Measurements from ENCODE around the gene RABGAP1.

DNA sequence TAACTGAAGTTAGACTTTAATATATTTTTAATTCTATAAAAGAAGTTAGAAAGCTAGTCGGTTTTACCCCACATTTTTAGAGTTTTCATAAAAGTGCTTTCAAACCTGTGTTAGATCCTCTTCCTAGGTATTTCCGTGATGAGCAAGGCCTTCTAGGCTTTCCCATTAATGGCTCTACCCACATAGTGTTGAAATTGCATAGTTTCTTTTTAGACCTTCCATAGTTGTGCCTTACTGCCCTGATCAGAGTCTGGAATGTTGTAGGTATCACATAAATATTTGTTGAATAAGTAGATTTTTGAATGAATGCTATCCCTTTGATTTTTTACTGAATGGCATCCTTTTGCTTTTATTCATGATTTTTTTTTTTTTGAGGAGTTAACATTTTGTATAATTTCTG is 47.3 kb downstream of the RABGAP1 start:
- TF ChIP-seq, protein P1, sequence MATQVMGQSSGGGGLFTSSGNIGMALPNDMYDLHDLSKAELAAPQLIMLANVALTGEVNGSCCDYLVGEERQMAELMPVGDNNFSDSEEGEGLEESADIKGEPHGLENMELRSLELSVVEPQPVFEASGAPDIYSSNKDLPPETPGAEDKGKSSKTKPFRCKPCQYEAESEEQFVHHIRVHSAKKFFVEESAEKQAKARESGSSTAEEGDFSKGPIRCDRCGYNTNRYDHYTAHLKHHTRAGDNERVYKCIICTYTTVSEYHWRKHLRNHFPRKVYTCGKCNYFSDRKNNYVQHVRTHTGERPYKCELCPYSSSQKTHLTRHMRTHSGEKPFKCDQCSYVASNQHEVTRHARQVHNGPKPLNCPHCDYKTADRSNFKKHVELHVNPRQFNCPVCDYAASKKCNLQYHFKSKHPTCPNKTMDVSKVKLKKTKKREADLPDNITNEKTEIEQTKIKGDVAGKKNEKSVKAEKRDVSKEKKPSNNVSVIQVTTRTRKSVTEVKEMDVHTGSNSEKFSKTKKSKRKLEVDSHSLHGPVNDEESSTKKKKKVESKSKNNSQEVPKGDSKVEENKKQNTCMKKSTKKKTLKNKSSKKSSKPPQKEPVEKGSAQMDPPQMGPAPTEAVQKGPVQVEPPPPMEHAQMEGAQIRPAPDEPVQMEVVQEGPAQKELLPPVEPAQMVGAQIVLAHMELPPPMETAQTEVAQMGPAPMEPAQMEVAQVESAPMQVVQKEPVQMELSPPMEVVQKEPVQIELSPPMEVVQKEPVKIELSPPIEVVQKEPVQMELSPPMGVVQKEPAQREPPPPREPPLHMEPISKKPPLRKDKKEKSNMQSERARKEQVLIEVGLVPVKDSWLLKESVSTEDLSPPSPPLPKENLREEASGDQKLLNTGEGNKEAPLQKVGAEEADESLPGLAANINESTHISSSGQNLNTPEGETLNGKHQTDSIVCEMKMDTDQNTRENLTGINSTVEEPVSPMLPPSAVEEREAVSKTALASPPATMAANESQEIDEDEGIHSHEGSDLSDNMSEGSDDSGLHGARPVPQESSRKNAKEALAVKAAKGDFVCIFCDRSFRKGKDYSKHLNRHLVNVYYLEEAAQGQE (IDR thresholded peaks at IDR 0.05; ENCODE audit: low read depth, low read length), result no peak
- TF ChIP-seq, protein P2, sequence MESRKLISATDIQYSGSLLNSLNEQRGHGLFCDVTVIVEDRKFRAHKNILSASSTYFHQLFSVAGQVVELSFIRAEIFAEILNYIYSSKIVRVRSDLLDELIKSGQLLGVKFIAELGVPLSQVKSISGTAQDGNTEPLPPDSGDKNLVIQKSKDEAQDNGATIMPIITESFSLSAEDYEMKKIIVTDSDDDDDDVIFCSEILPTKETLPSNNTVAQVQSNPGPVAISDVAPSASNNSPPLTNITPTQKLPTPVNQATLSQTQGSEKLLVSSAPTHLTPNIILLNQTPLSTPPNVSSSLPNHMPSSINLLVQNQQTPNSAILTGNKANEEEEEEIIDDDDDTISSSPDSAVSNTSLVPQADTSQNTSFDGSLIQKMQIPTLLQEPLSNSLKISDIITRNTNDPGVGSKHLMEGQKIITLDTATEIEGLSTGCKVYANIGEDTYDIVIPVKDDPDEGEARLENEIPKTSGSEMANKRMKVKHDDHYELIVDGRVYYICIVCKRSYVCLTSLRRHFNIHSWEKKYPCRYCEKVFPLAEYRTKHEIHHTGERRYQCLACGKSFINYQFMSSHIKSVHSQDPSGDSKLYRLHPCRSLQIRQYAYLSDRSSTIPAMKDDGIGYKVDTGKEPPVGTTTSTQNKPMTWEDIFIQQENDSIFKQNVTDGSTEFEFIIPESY (IDR thresholded peaks at IDR 0.05), result no peak
- no peak for TF ChIP-seq EZH2 (IDR thresholded peaks at IDR 0.05; ENCODE audit: borderline replicate concordance, control insufficient read depth, low read depth, low read length)
- no peak for TF ChIP-seq JUND (IDR thresholded peaks at IDR 0.05; ENCODE audit: low read depth, low read length)
- TF ChIP-seq SREBF2 (IDR thresholded peaks at IDR 0.05; ENCODE audit: low read length), result no peak
- TF ChIP-seq, protein P3, sequence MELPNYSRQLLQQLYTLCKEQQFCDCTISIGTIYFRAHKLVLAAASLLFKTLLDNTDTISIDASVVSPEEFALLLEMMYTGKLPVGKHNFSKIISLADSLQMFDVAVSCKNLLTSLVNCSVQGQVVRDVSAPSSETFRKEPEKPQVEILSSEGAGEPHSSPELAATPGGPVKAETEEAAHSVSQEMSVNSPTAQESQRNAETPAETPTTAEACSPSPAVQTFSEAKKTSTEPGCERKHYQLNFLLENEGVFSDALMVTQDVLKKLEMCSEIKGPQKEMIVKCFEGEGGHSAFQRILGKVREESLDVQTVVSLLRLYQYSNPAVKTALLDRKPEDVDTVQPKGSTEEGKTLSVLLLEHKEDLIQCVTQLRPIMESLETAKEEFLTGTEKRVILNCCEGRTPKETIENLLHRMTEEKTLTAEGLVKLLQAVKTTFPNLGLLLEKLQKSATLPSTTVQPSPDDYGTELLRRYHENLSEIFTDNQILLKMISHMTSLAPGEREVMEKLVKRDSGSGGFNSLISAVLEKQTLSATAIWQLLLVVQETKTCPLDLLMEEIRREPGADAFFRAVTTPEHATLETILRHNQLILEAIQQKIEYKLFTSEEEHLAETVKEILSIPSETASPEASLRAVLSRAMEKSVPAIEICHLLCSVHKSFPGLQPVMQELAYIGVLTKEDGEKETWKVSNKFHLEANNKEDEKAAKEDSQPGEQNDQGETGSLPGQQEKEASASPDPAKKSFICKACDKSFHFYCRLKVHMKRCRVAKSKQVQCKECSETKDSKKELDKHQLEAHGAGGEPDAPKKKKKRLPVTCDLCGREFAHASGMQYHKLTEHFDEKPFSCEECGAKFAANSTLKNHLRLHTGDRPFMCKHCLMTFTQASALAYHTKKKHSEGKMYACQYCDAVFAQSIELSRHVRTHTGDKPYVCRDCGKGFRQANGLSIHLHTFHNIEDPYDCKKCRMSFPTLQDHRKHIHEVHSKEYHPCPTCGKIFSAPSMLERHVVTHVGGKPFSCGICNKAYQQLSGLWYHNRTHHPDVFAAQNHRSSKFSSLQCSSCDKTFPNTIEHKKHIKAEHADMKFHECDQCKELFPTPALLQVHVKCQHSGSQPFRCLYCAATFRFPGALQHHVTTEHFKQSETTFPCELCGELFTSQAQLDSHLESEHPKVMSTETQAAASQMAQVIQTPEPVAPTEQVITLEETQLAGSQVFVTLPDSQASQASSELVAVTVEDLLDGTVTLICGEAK (IDR thresholded peaks at IDR 0.05; ENCODE audit: borderline replicate concordance), result no peak
- TF ChIP-seq, protein P4, sequence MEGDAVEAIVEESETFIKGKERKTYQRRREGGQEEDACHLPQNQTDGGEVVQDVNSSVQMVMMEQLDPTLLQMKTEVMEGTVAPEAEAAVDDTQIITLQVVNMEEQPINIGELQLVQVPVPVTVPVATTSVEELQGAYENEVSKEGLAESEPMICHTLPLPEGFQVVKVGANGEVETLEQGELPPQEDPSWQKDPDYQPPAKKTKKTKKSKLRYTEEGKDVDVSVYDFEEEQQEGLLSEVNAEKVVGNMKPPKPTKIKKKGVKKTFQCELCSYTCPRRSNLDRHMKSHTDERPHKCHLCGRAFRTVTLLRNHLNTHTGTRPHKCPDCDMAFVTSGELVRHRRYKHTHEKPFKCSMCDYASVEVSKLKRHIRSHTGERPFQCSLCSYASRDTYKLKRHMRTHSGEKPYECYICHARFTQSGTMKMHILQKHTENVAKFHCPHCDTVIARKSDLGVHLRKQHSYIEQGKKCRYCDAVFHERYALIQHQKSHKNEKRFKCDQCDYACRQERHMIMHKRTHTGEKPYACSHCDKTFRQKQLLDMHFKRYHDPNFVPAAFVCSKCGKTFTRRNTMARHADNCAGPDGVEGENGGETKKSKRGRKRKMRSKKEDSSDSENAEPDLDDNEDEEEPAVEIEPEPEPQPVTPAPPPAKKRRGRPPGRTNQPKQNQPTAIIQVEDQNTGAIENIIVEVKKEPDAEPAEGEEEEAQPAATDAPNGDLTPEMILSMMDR (IDR thresholded peaks at IDR 0.05 in 2 of 3, conservative IDR thresholded peaks at IDR 0.05 in 1 of 3; ENCODE audit: control insufficient read depth in 2 of 3, extremely low read depth in 1 of 3, insufficient read depth in 1 of 3, low read depth in 3 of 3, low read length in 3 of 3), result no peak
- no peak for TF ChIP-seq SMC3 (IDR thresholded peaks at IDR 0.05; ENCODE audit: borderline replicate concordance, low read length)
- TF ChIP-seq POLR2A (IDR thresholded peaks at IDR 0.05; ENCODE audit: low read depth, low read length), result no peak
- no peak for TF ChIP-seq ZNF274 (IDR thresholded peaks at IDR 0.05; ENCODE audit: insufficient read depth, insufficient read length)
- TF ChIP-seq SIX5 (IDR thresholded peaks at IDR 0.05; ENCODE audit: low read depth, low read length, severe bottlenecking), result no peak
- TF ChIP-seq EGR1 (IDR thresholded peaks at IDR 0.05; ENCODE audit: borderline replicate concordance in 1 of 2, low read depth in 2 of 2, low read length in 2 of 2), result no peak
- no peak for TF ChIP-seq IRF4 (IDR thresholded peaks at IDR 0.05; ENCODE audit: low read depth, low read length)
